ENCODE data around the gene ACP3.

- TF ChIP-seq TAF1 (IDR thresholded peaks at IDR 0.05; ENCODE audit: low read depth) (no peak), NFIC (IDR thresholded peaks at IDR 0.05) (no peak), EP300 (IDR thresholded peaks at IDR 0.05; ENCODE audit: borderline replicate concordance) (no peak), CREB1 (IDR thresholded peaks at IDR 0.05; ENCODE audit: low read depth) (no peak), TEAD4 (IDR thresholded peaks at IDR 0.05) (no peak), REST (IDR thresholded peaks at IDR 0.05; ENCODE audit: low read depth) (no peak), MAX (IDR thresholded peaks at IDR 0.05) (no peak)
Measured at GRCh38 chr3:132407025-132407424, 89.8 kb downstream of the ACP3 start.

Measured in Ishikawa (cell line).